Myocyte (in vitro differentiated cells): Measurements from ENCODE around the gene SLC8A1. TPM values are rescaled to one million over a fixed set of nuclear protein-coding genes. Genes with fewer than 3 reads are reported as not detected.

Experiments used
- DNase-seq: peaks from one replicate; pipeline ENCODE4 v3.0.0-alpha.2; 2012; ENCODE audit warnings: low read depth
- total RNA-seq: library from RNA; depleted of rRNA; stranded (reverse); fragments of >200 nt; gene quantifications from 2 replicates; pipeline ENCODE4 v1.2.3, GENCODE V29; 2014

Gene SLC8A1
- total RNA-seq, 1 donor from 2014 or later, result 5.2 TPM

DNA sequence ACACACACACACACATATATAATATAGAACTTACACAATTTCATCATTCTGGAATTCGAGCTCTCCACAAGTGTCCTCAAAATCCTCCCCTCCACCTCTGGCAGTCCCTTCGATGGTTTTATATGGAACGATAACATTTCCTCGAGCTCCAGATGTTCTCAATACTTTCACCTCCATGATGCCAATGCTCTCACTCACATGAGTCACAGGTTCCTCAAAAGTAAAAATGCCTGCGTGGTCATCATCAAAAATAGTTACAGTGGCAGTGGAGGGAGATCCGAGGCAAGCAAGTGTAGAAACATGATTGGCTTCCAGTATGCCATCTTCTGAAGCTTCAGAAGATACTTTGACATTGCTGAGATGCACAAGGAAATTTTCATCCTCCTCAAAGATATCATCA lies 23.5 kb downstream of the SLC8A1 start:
- no peak for DNase-seq

DNA sequence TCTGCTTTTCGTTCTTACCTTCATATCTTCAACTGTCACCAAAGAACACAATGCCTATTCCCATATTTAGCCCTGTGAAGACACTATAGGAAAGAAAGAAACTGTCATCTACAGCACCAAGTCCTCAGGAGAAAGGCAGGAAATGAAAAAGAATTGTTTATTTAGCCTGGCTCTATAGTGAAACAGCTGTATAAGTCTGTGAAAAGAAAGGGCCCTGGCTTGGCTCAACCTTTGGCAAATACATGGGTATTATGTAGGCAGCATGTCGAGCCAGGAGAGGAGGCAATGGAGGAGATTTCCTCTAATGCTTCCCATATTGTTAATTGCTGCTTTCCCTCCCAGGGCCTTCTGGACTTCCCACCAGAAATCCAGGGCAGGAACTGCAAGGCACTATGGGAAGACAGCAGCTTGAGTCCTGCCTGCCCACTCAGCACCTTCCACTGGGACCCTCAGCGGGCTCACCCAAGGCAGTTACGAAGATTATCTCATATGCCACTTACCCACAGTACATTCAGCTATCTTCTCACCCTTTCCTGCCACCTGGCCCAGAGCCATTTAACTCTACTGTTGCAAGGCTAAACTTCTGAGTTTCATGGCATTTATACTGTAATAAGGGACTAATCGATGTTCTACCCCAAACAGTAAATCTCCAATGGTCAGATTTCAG lies 30.1 kb downstream of the SLC8A1 start:
- DNase-seq, result no peak

DNA sequence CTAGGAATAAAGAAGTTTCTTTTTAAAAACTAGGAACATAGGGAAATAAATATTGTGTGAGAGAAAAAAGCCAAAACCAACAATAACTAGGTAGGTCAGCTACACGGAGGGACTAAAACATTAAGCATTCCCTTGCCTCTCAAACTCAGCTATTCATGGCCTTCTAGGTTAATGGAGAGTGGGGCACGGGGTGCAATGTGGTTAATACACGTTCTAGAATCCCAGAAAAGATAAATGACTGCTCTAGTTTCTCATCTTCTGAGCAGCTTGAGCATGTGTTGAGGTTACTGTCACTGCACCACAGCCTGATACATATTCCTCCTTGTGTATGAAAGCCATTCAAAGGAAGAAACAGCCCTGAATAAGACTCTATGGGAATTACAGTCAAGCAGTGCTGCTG lies 31.4 kb downstream of the SLC8A1 start:
- no peak for DNase-seq

DNA sequence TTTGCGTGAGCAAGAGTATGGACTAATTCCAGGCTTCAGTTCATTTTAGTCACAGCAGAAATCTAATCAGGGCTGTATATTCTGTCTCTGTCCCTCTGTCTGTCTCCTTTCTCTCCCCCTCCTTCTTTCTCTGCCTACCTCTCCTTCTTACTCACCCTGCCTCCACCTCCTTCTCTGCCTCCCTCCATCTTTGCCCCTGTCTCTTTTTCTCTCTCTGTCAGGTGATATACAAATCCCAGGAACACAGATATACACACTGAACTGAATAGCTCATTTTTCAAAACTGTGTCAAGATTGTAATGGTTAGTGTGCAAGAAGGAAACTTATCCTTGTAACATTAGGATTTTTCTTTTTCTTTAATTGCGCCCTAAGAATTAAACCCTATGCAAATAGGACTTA lies 32.5 kb downstream of the SLC8A1 start:
- DNase-seq, result no peak

DNA sequence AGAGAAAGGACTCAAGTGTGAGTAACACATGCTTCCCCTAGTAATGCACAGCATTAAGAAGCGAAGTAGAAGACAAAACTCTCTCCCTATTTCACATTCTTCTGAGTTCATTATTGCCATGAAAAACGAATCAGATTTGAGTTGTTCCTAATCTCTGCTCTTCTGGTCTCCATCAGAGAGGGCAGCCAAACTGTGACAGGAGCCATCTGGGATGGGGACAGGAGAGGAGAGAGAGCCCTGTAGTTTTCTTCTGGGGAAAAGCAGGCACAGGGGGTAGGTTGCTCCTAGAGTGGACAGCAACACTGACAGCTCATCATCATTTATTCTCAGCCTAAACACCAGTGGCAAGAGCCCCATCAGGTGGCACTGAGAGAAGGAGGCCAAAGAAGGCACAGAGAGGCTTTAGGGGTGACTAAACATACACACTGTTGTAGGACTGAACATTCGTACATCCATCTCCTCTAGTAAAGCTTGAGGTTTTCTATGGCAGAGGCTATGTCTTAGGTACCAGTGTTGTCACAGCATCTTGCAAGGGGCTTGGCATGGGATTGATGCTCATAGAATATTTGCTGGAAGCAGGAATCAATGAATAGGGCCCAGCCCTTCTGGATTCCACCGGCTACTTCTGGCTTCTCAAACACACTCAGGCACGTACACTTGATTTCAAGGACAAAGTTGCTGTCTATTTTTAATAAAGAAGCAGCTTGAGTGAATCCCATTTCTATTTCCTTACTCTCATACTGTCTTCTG lies 33.1 kb downstream of the SLC8A1 start:
- no peak for DNase-seq

DNA sequence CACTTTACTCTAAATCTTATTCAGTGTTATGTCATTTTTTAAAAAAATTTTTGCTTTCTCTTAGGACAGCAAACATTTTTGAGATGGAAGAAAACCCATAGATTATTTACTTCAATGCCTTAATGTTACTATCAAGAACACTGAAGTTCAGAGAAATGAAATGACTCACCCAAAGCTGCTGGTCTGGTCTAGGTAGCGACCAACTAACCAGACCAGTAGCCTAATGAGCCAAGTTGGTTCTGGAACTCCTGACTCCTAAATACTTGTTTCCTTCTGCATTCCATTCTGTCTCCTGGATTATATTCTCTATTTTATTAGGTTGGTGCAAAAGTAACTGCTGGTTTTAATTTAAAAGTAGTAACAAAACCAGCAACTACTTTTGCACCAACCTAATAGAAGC lies 35.4 kb downstream of the SLC8A1 start:
- DNase-seq, result no peak

DNA sequence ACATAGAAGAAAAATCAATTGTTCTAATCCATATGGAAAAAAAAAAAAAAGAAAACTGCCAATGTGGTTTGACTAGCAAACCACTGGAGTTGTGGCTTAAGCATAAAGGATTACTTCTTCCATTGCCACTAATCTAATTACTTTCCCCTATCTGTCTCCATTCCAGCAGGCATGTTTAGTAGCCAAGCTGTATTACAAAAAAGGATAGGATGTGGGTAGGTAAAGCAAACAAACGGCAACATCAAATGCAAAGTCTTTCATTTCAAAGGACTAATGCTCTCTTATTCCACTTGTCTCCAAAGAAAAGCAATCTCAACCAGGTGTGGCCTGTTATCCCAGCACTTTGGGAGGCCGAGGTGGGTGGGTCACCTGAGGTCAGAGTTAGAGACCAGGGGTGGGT lies 36.5 kb downstream of the SLC8A1 start:
- DNase-seq, result no peak

DNA sequence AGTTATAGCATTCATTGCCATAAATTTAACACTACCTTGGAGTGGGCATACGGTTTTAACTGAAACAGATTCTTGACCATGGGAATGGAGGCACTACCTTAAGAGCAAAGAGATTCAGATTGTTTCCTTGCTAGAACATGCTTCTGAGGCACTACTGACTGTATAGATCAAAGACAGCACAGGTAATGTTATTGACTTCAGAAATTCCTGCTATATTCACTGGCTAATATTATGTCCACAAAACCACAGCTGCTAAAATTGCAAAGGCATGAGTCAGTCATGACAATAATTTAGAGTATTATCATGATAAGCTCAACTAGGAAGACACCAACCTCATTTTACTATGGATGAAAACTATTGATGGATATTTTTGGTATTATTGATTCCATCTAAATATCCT lies 39.4 kb downstream of the SLC8A1 start:
- DNase-seq, result no peak

DNA sequence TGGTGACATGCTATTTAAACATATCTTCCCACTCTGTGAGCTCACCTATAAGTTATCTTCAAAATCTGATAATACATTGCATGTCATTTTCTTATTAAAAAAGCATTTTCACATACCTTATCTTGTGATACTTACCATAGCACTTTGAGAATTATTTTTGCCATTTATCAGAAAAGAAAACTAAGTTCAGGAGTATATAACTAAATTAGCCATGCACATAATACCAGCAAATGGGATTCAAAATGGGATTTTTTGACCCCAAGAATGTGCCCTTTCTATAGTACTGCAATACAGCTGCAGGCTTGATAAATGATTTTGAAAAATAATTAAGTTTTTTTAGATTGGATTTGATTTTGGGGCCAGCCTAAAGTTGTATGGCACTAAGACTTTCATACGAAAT lies 41.2 kb downstream of the SLC8A1 start:
- no peak for DNase-seq

DNA sequence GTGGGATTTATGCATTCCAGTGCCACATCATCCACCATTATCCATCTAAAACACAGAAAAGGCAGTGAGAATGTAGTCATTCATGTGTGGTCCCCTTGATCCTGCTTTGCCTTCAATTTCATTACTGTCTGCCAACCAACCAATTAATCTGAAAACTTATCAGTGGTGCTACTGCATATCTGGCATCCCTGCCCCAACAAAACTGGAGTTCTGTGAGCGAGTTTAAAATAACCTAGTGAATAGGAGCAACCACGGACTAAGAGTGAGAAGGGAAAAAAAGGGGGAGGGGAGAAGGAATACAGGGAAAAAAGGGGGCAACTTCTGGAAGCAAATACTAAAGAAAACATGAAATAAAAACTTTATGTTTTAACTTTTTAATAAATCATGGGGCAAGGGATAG lies 42.2 kb downstream of the SLC8A1 start:
- no peak for DNase-seq

DNA sequence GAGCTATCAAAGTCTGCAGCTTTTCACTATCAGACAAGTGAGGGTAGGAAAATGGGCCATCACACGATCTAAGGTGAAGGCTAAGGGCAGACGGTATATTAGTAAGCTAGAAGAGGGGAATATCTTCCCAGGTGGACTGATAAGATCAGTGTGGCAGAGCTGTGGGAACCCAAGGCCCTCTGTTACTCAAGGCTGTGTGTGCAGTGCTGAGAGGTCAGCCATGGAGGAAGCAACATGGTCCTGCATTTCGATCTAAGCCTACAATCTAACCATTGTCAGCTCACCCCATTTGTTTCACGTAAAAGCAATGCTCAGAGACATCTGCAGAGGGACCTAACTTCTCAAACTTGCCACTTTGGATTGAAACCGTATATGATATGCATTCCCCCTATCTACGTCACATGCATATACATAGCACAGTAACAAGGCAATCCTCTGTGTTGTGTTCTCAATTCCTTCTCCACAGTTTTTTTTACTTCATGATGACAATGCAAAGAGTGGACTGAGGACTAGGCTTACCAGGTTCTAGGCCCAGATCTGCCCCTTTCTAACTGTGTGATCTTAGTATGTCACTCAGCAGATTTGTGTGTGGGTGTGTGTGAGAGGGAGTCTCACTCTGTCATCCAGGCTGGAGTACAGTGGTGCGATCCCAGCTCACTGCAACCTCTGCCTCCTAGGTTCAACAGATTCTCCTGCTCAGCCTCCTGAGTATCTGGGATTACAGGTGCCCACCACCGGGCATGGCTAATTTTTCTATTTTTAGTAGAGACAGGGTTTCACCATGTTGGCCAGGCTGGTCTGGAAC lies 45.2 kb downstream of the SLC8A1 start:
- DNase-seq, result no peak

DNA sequence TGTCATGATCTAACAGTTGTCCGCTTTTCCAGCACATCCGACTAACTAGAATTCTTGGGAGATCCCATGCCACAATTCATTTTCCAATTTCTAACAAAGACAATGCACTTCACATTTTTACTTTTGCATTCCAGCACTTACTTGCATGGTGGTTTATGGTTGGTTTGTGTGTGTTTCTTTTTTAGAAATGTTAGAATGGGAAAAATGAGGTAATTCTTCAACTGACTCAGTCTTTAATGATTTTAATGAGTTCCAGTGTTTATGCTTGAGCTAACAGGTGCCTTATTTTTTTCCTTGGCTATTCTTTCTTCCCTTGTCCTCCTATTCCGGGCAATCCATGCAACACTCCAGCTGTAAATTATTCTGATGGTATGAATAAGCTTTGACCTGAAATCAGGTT lies 46.4 kb downstream of the SLC8A1 start:
- peak; percentile 50 for DNase-seq

DNA sequence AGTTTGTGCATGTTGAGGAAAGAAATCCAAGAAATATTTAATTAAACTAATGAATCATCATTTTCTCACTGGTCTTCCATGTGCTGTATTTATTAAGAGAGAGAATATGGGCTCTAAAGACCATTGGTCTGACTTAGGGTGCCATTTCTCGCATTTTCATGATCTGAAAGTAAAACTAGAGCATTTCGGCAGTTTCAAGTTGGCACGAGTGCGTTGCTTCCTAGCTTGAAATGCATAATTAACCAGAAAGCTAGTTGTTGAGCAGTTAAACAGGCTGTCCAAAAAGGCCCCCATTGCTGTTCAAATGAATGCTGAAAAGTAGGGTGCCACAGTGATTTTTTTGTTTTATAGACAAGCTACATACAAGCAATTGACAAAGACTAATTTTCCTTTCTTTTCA lies 47.4 kb downstream of the SLC8A1 start:
- DNase-seq, result no peak

DNA sequence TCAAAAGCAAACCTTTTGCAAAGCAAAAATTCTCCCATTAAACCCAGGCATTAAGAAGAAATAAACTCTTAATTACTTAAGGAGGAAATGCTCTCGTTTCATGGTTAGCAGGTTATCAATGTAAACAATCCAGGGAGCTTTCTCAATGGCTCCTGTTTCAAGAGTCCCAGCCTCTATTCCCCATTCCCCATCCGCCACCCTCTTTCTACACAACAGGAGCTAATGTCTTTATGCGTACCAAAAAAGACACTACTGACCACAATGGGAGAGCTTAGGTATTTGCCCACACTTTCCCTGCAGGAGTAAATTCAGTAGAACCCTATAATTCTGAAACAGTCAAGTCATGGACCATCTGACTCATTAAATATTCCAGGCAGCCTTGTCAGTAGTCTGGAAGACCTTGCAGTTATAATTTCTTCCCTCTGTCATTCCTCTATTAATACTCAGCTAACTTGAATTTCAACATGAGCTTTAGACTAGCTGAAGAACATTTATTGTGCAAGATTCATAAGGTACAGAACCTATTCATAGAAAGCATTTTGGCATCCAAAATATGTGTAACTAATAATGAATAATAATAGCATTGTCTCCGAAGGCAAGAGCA lies 48.6 kb downstream of the SLC8A1 start:
- peak; percentile 72 for DNase-seq

DNA sequence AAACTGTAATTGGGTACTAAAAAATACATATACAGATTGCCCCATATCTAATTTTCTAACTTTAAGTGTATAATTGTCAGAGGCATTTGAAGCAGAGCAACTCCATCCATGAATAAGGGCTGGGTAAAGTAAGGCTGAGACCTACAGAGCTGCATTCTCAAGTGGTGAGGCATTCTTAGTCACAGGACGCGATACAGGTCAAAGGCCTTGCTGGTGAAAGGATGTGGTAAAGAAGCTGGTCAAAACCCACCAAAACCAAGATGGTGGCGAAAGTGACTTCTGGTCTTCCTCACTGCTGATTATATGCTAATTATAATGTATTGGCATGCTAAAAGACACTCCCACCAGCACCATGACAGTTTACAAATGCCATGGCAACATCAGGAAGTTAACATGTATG lies 50.0 kb downstream of the SLC8A1 start:
- DNase-seq, result peak; percentile 48

DNA sequence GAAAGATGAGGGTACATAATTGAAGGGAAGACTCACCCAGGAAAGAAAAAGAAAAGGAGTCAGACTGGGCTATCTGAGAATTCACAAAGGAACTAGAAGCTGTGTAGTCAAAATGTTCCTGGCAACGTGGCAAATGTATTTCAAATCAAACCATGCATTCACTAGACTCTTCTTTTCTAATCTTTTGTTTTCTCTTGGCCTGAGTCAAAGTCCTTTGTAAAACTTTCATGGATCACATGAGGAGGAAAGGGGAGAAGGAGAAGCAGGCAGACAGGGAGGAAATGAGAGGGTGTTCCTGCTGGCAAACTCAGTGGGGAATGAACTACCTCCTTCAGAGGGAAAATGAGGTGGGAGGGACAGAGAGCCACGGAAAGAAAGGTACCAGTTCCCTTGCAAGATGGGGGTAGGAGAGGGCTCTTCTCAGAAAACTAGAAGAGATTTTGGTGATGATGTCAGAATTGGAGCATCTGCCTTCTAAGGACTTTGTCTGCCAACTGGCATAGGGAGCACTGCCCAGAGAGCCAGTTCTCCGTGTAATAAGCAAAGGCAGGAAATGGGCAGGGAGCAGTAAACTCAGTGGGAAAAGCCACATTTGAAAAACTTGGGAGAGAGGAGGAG lies 51.4 kb downstream of the SLC8A1 start:
- DNase-seq, result no peak

DNA sequence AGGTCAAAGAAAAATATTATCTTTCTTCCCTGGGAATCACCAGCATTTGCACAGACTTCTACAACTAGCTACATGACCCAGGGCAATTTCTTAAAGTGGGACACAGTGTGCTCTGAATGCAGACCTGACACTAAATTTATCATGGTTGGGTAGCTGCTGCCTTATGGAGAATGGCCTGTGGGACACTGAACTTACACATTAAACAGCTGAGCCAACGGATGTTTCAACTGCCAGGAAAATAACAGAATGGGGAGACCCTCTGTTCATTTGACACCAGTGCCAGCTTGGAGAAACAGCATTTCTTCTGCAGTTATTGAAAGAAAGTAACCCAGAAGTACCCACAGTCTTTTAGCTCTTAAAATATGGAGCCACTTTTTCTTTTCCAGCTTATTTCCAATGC lies 54.1 kb downstream of the SLC8A1 start:
- DNase-seq, result no peak

DNA sequence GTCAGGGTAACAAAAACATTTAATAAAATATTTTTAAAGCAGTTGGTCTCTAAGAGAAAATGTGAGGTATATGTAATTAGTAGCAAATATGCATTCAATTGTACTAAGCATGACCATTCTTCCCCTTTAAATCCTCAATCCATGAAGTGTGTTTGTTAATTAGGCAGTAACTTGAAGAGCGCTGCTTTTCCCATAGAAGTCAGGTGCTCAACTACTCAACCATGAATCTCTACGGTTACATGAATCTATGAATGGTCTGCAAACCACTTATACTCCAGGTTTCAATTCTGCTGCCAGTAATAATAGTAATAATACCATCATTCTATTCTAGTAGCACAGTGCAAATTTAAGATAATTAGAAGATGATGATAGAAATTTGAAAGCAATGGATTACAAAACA lies 55.8 kb downstream of the SLC8A1 start:
- no peak for DNase-seq

DNA sequence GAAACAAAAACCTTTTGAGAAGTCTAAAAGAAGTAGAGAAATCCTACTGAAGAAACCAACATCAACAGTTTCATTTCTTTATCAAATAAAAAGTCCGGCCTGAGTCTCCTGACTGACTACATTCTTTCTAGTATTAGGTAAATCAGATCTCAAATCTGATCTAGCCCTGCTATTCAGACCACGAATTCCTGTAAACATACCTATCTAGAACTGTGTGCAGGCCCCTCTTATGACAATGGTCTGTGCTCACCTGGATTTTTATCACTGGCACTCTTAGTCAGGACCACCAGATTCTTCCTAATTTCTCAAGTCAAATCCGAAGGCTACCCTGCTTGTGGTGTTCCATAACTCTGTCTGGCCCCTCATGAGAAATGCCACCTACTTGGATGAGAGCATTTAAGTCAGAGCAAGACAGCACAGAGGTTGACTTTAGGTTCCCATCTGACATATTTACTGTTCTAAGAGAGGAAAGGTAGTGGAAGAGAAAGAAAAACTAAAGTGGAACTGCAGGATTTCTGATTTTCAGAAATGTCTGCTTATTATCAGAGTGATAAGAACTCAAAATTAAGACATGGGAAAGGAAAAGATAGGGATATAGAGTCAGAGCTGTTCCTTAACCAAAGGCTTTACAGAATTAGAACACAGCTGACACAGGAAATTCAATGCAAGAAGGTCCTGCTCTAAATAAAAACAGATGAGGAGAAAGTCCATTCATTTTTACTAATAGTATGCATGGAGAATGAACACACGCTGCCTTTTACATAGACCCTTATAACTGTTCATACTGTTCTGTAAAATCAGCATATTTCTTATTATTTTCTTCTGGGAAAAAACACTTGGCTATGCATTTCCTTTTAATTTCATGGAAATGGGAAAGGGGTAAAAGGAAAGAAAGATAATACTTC lies 56.5 kb downstream of the SLC8A1 start:
- DNase-seq, result no peak

DNA sequence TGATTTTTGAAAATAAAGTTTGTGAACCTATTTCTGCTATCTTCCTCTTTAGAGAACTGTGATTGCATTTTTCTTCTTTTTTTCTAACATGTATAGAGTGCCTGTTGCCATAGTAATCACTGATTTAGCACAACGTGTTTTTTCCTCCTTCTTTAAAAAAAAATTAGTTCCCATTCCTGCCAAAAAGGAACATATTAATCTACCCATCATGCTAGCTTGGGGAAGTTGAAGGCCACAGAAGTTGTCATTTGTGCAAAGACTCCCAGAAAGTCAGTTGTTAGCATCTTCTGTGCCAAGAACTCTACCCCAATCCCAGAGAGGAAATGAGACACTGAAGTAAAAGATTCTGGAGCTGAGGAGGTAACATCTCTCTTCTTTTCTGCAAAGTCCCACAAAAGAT lies 57.3 kb downstream of the SLC8A1 start:
- DNase-seq, result no peak
